IMR-90 (cell line): Measurements from ENCODE around the gene FAM193B. TPM values are rescaled to one million over a fixed set of nuclear protein-coding genes. Genes with fewer than 3 reads are reported as not detected.

Source experiments
- ATAC-seq: fragments of 200-7000 bp; cut with Tn5 transposase; 2 replicates; pipeline ENCODE4 v1.9.1; 2020; ENCODE audit warnings: low read depth, mild to moderate bottlenecking, moderate library complexity
- BruUV-seq: library from RNA; stranded (reverse); fragments of 400-500 nt; replicated peaks from 2 replicates; lab custom pipeline; 2021; lab: Mats Ljungman, UMichigan
- CTCF ChIA-PET: fragments of 300-600 bp; formaldehyde crosslinking; extraction: SDS; loops from one replicate; lab custom pipeline; 2021; ENCODE audit warnings: antibody characterized with exemption; lab: Yijun Ruan, JAX
- POLR2A ChIA-PET: fragments of 300-600 bp; sonication (Branson Sonifier 250); formaldehyde crosslinking; loops from one replicate; lab custom pipeline; 2022; ENCODE audit warnings: antibody characterized with exemption; ENCODE audit not compliant: unreplicated experiment; lab: Charles Lee
- DNase-seq: peaks from one replicate; pipeline ENCODE4 v3.0.0; 2013
- H2AFZ ChIP-seq: replicated peaks from 2 replicates; pipeline ENCODE3; 2013; ENCODE audit warnings: low read length, mild to moderate bottlenecking; ENCODE audit not compliant: poor library complexity
- H2AK5ac ChIP-seq: 2 replicates; pipeline ENCODE4 v1.6.1; 2013; ENCODE audit warnings: low read depth, low read length, inconsistent platforms
- H2AK9ac ChIP-seq: replicated peaks from 2 replicates; pipeline ENCODE3; 2013; ENCODE audit warnings: mild to moderate bottlenecking, low read depth, low read length, moderate library complexity; ENCODE audit not compliant: poor library complexity
- H2BK120ac ChIP-seq: 2 replicates; pipeline ENCODE4 v1.6.1; 2013; ENCODE audit warnings: low read depth, low read length, inconsistent platforms
- H2BK15ac ChIP-seq: 3 replicates; pipeline ENCODE4 v1.6.1; 2013; ENCODE audit warnings: low read depth, low read length, inconsistent platforms
- H2BK20ac ChIP-seq: 2 replicates; pipeline ENCODE4 v1.6.1; 2013; ENCODE audit warnings: low read depth, mild to moderate bottlenecking, inconsistent platforms, low read length, moderate library complexity
- H2BK5ac ChIP-seq: 2 replicates; pipeline ENCODE4 v1.6.1; 2013; ENCODE audit warnings: mild to moderate bottlenecking, low read depth, low read length, inconsistent platforms; ENCODE audit not compliant: poor library complexity, severe bottlenecking
- H3K14ac ChIP-seq: replicated peaks from 2 replicates; pipeline ENCODE4 v1.6.1; 2013; ENCODE audit warnings: low read depth, low read length, inconsistent platforms
- H3K18ac ChIP-seq: 2 replicates; pipeline ENCODE4 v1.6.1; 2013; ENCODE audit warnings: low read depth, low read length, control low read depth
- H3K23ac ChIP-seq: 2 replicates; pipeline ENCODE4 v1.6.1; 2013; ENCODE audit warnings: low read depth, low read length, inconsistent platforms
- H3K27ac ChIP-seq: 2 replicates; pipeline ENCODE4 v1.5.1; 2013; ENCODE audit warnings: mild to moderate bottlenecking, control low read depth, low read length; ENCODE audit not compliant: insufficient read depth
- H3K27me3 ChIP-seq: 2 replicates; pipeline ENCODE4 v1.6.1; 2013; ENCODE audit warnings: low read length; ENCODE audit not compliant: control insufficient read depth, insufficient read depth
- H3K36me3 ChIP-seq: 2 replicates; pipeline ENCODE4 v1.6.1; 2013; ENCODE audit warnings: low read length, mixed read lengths; ENCODE audit not compliant: control insufficient read depth, insufficient read depth
- H3K4ac ChIP-seq: 2 replicates; pipeline ENCODE4 v1.6.1; 2013; ENCODE audit warnings: low read depth, low read length, inconsistent platforms
- H3K4me1 ChIP-seq: 2 replicates; pipeline ENCODE4 v1.6.1; 2013; ENCODE audit warnings: low read length, mixed read lengths; ENCODE audit not compliant: control insufficient read depth, insufficient read depth
- H3K4me2 ChIP-seq: 2 replicates; pipeline ENCODE4 v1.6.1; 2013; ENCODE audit warnings: low read depth, mild to moderate bottlenecking, control low read depth, low read length, moderate library complexity
- H3K4me3 ChIP-seq: 2 replicates; pipeline ENCODE4 v1.5.1; 2013; ENCODE audit warnings: low read depth, mild to moderate bottlenecking, control low read depth, low read length, moderate library complexity; ENCODE audit not compliant: insufficient read depth
- H3K56ac ChIP-seq: 2 replicates; pipeline ENCODE4 v1.6.1; 2013; ENCODE audit warnings: low read length, inconsistent platforms; ENCODE audit not compliant: insufficient read depth; ENCODE audit errors: extremely low read depth
- H3K79me1 ChIP-seq, 2 experiments: 2 replicates each; pipeline ENCODE4 v1.6.1; 2013; ENCODE audit warnings: low read length in 2 of 2, inconsistent platforms in 1 of 2, low read depth in 1 of 2
- H3K9ac ChIP-seq: 2 replicates; pipeline ENCODE4 v1.6.1; 2013; ENCODE audit warnings: low read depth, low read length, control low read depth
- H3K9me1 ChIP-seq: 2 replicates; pipeline ENCODE4 v1.6.1; 2013; ENCODE audit warnings: low read length, inconsistent platforms; ENCODE audit not compliant: insufficient read depth
- H3K9me3 ChIP-seq: 2 replicates; pipeline ENCODE4 v1.6.1; 2013; ENCODE audit warnings: low read length; ENCODE audit not compliant: control insufficient read depth, insufficient read depth
- H4K20me1 ChIP-seq: 2 replicates; pipeline ENCODE4 v1.6.1; 2013; ENCODE audit warnings: low read length, inconsistent platforms; ENCODE audit not compliant: insufficient read depth
- H4K5ac ChIP-seq: 2 replicates; pipeline ENCODE4 v1.6.1; 2013; ENCODE audit warnings: mild to moderate bottlenecking, low read depth, low read length, control low read depth
- H4K8ac ChIP-seq, 2 experiments: 2 replicates each; pipeline ENCODE4 v1.6.1; 2013; ENCODE audit warnings: low read depth in 2 of 2, low read length in 2 of 2, control low read depth in 1 of 2, inconsistent platforms in 1 of 2
- H4K91ac ChIP-seq: 2 replicates; pipeline ENCODE4 v1.6.1; 2013; ENCODE audit warnings: low read depth, low read length, inconsistent platforms; ENCODE audit not compliant: insufficient read depth
- BHLHE40 ChIP-seq: fragments of 150-350 bp; IDR thresholded peaks from 2 replicates; pipeline ENCODE4 v1.6.1; 2016; ENCODE audit warnings: mild to moderate bottlenecking, low read depth, low read length
- CEBPB ChIP-seq: IDR thresholded peaks from 2 replicates; pipeline ENCODE4 v1.6.1; 2012; ENCODE audit warnings: low read depth, low read length, improper control_type of control experiment
- FOS ChIP-seq: fragments of 150-350 bp; IDR thresholded peaks from 2 replicates; pipeline ENCODE4 v1.6.1; 2016; ENCODE audit warnings: low read depth, low read length
- MAFK ChIP-seq: IDR thresholded peaks from 2 replicates; pipeline ENCODE4 v1.6.1; 2012; ENCODE audit warnings: low read depth, low read length, improper control_type of control experiment
- MAZ ChIP-seq: IDR thresholded peaks from 2 replicates; pipeline ENCODE4 v1.6.1; 2012; ENCODE audit warnings: low read depth, mild to moderate bottlenecking, low read length, improper control_type of control experiment, moderate library complexity, borderline replicate concordance
- MXI1 ChIP-seq: IDR thresholded peaks from 2 replicates; pipeline ENCODE4 v1.6.1; 2012; ENCODE audit warnings: low read depth, mild to moderate bottlenecking, low read length, moderate library complexity, borderline replicate concordance
- NFE2L2 ChIP-seq: fragments of 150-350 bp; IDR thresholded peaks from 2 replicates; pipeline ENCODE4 v1.6.1; 2016; ENCODE audit warnings: low read depth, mild to moderate bottlenecking, low read length
- POLR2A ChIP-seq: IDR thresholded peaks from 2 replicates; pipeline ENCODE4 v1.6.1; 2012; ENCODE audit warnings: mild to moderate bottlenecking, low read depth, low read length
- RCOR1 ChIP-seq: IDR thresholded peaks from 2 replicates; pipeline ENCODE4 v1.6.1; 2012; ENCODE audit warnings: mild to moderate bottlenecking, low read length, improper control_type of control experiment; ENCODE audit not compliant: insufficient replicate concordance
- RFX5 ChIP-seq: IDR thresholded peaks from 2 replicates; pipeline ENCODE4 v1.8.0; 2012; ENCODE audit warnings: low read depth, mild to moderate bottlenecking, low read length, moderate library complexity
- SMC3 ChIP-seq: fragments of 150-350 bp; IDR thresholded peaks from 2 replicates; pipeline ENCODE4 v1.6.1; 2016; ENCODE audit warnings: low read depth, mild to moderate bottlenecking, antibody characterized with exemption, low read length, moderate library complexity
- WGBS, 2 experiments: methylation state at CpG; one replicate each; pipeline versions ENCODE4 v1.1.5 to v1.1.7; 2013; ENCODE audit warnings: missing lambda C conversion rate in 2 of 2; ENCODE audit not compliant: insufficient read length in 1 of 2; ENCODE audit errors: extremely low coverage in 2 of 2; 5-methylcytosine and 5-hydroxymethylcytosine counted together
- dilution Hi-C: fragments of 300-500 bp; cut with HindIII; formaldehyde crosslinking; loops from one replicate; pipeline ENCODE4 v1.14.3; 2018; ENCODE audit warnings: low sequenced_read_pairs; ENCODE audit not compliant: unreplicated experiment
- in situ Hi-C: fragments of 300-500 bp; cut with MboI; formaldehyde crosslinking; loops from 3 replicates; pipeline ENCODE4 v1.14.3; 2019; ENCODE audit warnings: low sequenced_read_pairs, inconsistent platforms, mixed read lengths
- intact Hi-C: fragments of 100-400 bp; cut with micrococcal nuclease; formaldehyde crosslinking; loops from 2 replicates; pipeline ENCODE4 v1.10.0; 2022
- polyA plus RNA-seq, 3 experiments: library from polyadenylated mRNA; depleted of rRNA; stranded (reverse); fragments of >200 nt; gene quantifications; 2 replicates each; pipeline ENCODE4 v1.2.3, GENCODE V29; 2012; ENCODE audit warnings: low replicate concordance in 1 of 3
- total RNA-seq: library from RNA; depleted of rRNA; stranded (reverse); fragments of >200 nt; gene quantifications from 2 replicates; pipeline ENCODE4 v1.2.3, GENCODE V29; 2012
- TF ChIP-seq, protein P1 (sequence below): fragments of 150-350 bp; IDR thresholded peaks from 2 replicates; pipeline ENCODE4 v1.6.1; 2016; ENCODE audit warnings: low read depth, mild to moderate bottlenecking, low read length, moderate library complexity, borderline replicate concordance
- TF ChIP-seq, protein P2 (sequence below): fragments of 150-350 bp; IDR thresholded peaks from 2 replicates; pipeline ENCODE4 v1.6.1; 2017; ENCODE audit warnings: mild to moderate bottlenecking, antibody characterized with exemption, low read length, low read depth
- TF ChIP-seq, protein P3 (sequence below): conservative IDR thresholded peaks from 2 replicates; pipeline ENCODE4 v1.5.1; 2012; ENCODE audit warnings: mild to moderate bottlenecking, low read depth, low read length, improper control_type of control experiment

Gene FAM193B
- total and polyA plus RNA-seq, 2 of the 4 experiments (the other 2 are of a cell fraction), result 9.5 to 52.2 TPM

DNA sequence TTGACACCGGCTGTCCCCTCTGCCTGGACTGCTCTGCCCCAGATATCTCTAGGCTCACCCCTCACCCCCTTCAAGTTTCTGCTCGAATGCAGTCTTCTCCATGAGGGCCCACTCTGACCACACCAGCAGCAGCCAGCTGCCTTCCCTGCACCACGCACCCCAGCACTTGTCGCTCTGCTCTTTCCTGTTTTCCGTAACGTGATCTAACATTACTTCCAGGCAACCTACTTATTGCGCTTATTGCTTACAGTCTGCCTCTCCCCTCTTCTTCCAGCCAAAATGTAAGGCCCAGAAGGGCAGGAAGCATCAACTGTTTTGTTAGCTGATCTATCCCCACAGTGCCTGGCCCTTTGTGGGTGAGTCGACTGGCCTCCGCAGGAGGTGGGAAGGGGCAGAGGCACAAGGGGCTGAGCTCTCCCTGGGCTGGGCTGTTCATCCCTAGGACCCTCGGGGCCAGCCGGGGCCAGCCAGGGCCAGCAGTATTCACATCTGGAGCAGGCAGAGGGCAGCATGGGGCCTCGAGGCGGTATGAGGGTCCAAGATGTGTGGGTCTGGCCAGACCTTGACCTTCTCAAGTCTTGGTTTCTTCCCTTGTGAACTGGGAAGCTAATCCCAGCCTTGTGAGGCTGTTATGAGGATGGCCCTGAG, 69.3 kb downstream of the FAM193B start:
- TF ChIP-seq MAZ, result no peak
- TF ChIP-seq FOS, result no peak
- TF ChIP-seq, protein P1, sequence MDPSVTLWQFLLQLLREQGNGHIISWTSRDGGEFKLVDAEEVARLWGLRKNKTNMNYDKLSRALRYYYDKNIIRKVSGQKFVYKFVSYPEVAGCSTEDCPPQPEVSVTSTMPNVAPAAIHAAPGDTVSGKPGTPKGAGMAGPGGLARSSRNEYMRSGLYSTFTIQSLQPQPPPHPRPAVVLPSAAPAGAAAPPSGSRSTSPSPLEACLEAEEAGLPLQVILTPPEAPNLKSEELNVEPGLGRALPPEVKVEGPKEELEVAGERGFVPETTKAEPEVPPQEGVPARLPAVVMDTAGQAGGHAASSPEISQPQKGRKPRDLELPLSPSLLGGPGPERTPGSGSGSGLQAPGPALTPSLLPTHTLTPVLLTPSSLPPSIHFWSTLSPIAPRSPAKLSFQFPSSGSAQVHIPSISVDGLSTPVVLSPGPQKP, result no peak
- TF ChIP-seq, protein P2, sequence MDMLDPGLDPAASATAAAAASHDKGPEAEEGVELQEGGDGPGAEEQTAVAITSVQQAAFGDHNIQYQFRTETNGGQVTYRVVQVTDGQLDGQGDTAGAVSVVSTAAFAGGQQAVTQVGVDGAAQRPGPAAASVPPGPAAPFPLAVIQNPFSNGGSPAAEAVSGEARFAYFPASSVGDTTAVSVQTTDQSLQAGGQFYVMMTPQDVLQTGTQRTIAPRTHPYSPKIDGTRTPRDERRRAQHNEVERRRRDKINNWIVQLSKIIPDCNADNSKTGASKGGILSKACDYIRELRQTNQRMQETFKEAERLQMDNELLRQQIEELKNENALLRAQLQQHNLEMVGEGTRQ, result no peak
- TF ChIP-seq RCOR1, result no peak
- TF ChIP-seq RFX5, result no peak
- no peak for TF ChIP-seq MXI1
- TF ChIP-seq SMC3, result no peak
- TF ChIP-seq NFE2L2, result no peak
- TF ChIP-seq, protein P3, sequence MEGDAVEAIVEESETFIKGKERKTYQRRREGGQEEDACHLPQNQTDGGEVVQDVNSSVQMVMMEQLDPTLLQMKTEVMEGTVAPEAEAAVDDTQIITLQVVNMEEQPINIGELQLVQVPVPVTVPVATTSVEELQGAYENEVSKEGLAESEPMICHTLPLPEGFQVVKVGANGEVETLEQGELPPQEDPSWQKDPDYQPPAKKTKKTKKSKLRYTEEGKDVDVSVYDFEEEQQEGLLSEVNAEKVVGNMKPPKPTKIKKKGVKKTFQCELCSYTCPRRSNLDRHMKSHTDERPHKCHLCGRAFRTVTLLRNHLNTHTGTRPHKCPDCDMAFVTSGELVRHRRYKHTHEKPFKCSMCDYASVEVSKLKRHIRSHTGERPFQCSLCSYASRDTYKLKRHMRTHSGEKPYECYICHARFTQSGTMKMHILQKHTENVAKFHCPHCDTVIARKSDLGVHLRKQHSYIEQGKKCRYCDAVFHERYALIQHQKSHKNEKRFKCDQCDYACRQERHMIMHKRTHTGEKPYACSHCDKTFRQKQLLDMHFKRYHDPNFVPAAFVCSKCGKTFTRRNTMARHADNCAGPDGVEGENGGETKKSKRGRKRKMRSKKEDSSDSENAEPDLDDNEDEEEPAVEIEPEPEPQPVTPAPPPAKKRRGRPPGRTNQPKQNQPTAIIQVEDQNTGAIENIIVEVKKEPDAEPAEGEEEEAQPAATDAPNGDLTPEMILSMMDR, result no peak
- no peak for TF ChIP-seq MAFK
- no peak for TF ChIP-seq CEBPB
- TF ChIP-seq BHLHE40, result no peak
- TF ChIP-seq POLR2A, result no peak
- H3K4ac ChIP-seq, result no peak overlapping the region
- ChIA-PET CTCF (interaction anchor here (1.1 kb wide), 1 partner anchor 81 kb away, joined by 3 read pairs; no protein-coding TSS in a partner anchor), POLR2A (no interaction called here)
- no peak overlapping the region for H2BK5ac ChIP-seq
- peaks cover 82% of the 10 kb centered on the region for H3K36me3 ChIP-seq
- H3K9ac ChIP-seq, result no peak overlapping the region
- H4K8ac ChIP-seq, result peak overlapping the region in 1 of 2 experiments; percentile 8; a peak in 2 of 4 replicates
- peak; percentile 2; the same call in 1 of the 2 replicates for ATAC-seq
- peak overlapping the region; percentile 9; the same call in 1 of the 2 replicates for H4K5ac ChIP-seq
- H3K4me3 ChIP-seq, result no peak overlapping the region
- intact Hi-C loops, result no loop called here
- H2AK9ac ChIP-seq, result no peak overlapping the region
- no peaks in the 10 kb centered on the region for H3K9me3 ChIP-seq
- dilution Hi-C loops, result no loop called here
- H3K27ac ChIP-seq, result peak overlapping the region; percentile 0; the same call in 1 of the 2 replicates
- H3K9me1 ChIP-seq, result peaks cover 21% of the 10 kb centered on the region; the same call in 1 of the 2 replicates
- no peak overlapping the region for H2BK20ac ChIP-seq
- BruUV-seq, result no TSS peak
- no peak overlapping the region for H3K4me2 ChIP-seq
- H3K23ac ChIP-seq, result peak overlapping the region; percentile 18
- H2AFZ ChIP-seq, result no peak overlapping the region
- WGBS, 2 experiments, result 64% methylated on average over 5 of the region's 13 CpGs; no CpG with 5 or more reads in 1 of the 2 experiments
- H3K27me3 ChIP-seq, result no peaks in the 10 kb centered on the region
- H4K91ac ChIP-seq, result no peak overlapping the region
- H3K56ac ChIP-seq, result no peak overlapping the region
- H3K79me1 ChIP-seq, result peaks cover 43 to 78% of the 10 kb centered on the region in 2 experiments
- no peak overlapping the region for H2BK120ac ChIP-seq
- H4K20me1 ChIP-seq, result peaks cover 90% of the 10 kb centered on the region
- in situ Hi-C loops, result no loop called here
- no peak for DNase-seq
- H3K18ac ChIP-seq, result no peak overlapping the region
- H3K4me1 ChIP-seq, result peaks cover 13% of the 10 kb centered on the region; the same call in 1 of the 2 replicates
- H3K14ac ChIP-seq, result no peak overlapping the region
- H2AK5ac ChIP-seq, result no peak overlapping the region
- H2BK15ac ChIP-seq, result no peak overlapping the region
